ENCODE measurements around the gene UPB1. TPM values are rescaled to one million over a fixed set of nuclear protein-coding genes. Genes with fewer than 3 reads are reported as not detected.

UPB1 gene
- total RNA-seq, 1 experiment from 2014 or later = not detected

- no peak overlapping the region for H3K4me3 Mint-ChIP-seq (ENCODE audit: unreplicated experiment)
- no peak for DNase-seq (ENCODE audit: unreplicated experiment)
- no peaks in the 10 kb centered on the region for H3K9me3 Mint-ChIP-seq (ENCODE audit: unreplicated experiment)
- CTCF ChIA-PET = no interaction called here
- H3K27ac Mint-ChIP-seq (ENCODE audit: low read depth, unreplicated experiment) = no peak overlapping the region
- H3K4me1 Mint-ChIP-seq (ENCODE audit: insufficient read depth, unreplicated experiment) = no peaks in the 10 kb centered on the region
- no TSS peak for BruUV-seq (replicated peaks)
- TF ChIP-seq CTCF (IDR thresholded peaks at IDR 0.05; ENCODE audit: unreplicated experiment) = no peak
- POLR2A ChIA-PET = no interaction called here
- peaks cover 62% of the 10 kb centered on the region for H3K36me3 Mint-ChIP-seq (ENCODE audit: insufficient read depth, unreplicated experiment)
- no peaks in the 10 kb centered on the region for H3K27me3 Mint-ChIP-seq (ENCODE audit: insufficient read depth, unreplicated experiment)
- intact Hi-C loops (cut with micrococcal nuclease) = no loop called here
These were observed 48.1 kb downstream of the UPB1 start for GRCh38 chr22:24543185-24543601.

GRCh38 chr22:24543679-24544243 is 48.6 kb downstream of the UPB1 start:
- no peaks in the 10 kb centered on the region for H3K4me1 Mint-ChIP-seq (ENCODE audit: insufficient read depth, unreplicated experiment)
- DNase-seq (ENCODE audit: unreplicated experiment) = no peak
- ChIA-PET CTCF (interaction anchor here (1.0 to 1.1 kb wide), 2 partner anchors 11 to 122 kb away, joined by 3 to 4 read pairs; no protein-coding TSS in a partner anchor), POLR2A (interaction anchor here (0.7 to 2.0 kb wide), 2 partner anchors 8 to 11 kb away, joined by 4 to 17 read pairs; partner anchors contain the start of gene GUCD1)
- H3K36me3 Mint-ChIP-seq (ENCODE audit: insufficient read depth, unreplicated experiment) = peaks cover 68% of the 10 kb centered on the region
- H3K27ac Mint-ChIP-seq (ENCODE audit: low read depth, unreplicated experiment) = no peak overlapping the region
- no peak for TF ChIP-seq CTCF (IDR thresholded peaks at IDR 0.05; ENCODE audit: unreplicated experiment)
- no peaks in the 10 kb centered on the region for H3K27me3 Mint-ChIP-seq (ENCODE audit: insufficient read depth, unreplicated experiment)
- no TSS peak for BruUV-seq (replicated peaks)
- intact Hi-C loops (cut with micrococcal nuclease) = no loop called here
- H3K4me3 Mint-ChIP-seq (ENCODE audit: unreplicated experiment) = no peak overlapping the region
- no peaks in the 10 kb centered on the region for H3K9me3 Mint-ChIP-seq (ENCODE audit: unreplicated experiment)

DNA sequence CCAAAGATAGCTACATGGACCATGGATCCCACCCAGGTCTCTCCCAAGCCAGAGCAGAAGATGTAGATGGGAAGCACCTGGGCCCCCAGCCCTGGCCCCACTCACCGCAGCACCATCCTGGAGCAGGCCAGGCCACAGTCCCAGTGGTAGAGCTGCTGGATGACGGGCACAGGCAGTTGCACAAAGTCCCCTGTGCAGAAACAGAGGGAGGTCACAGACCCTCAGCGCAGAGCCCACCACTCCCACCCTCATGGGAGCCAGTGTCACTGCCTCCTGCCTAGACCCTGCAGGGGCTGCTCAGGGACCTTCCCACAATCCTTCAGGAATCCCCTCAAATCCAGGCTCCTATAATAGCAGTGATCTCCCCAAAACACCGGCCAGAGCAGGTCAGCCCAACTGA is 53.7 kb downstream of the UPB1 start:
- H3K4me1 Mint-ChIP-seq (ENCODE audit: insufficient read depth, unreplicated experiment) = peaks cover 25% of the 10 kb centered on the region
- no peak overlapping the region for H3K4me3 Mint-ChIP-seq (ENCODE audit: unreplicated experiment)
- H3K36me3 Mint-ChIP-seq (ENCODE audit: insufficient read depth, unreplicated experiment) = peaks cover 37% of the 10 kb centered on the region
- no TSS peak for BruUV-seq (replicated peaks)
- H3K9me3 Mint-ChIP-seq (ENCODE audit: unreplicated experiment) = no peaks in the 10 kb centered on the region
- intact Hi-C loops (cut with micrococcal nuclease) = no loop called here
- no peak for DNase-seq (ENCODE audit: unreplicated experiment)
- CTCF ChIA-PET = interaction anchor here (0.6 kb wide), 1 partner anchor 286 kb away, joined by 4 read pairs; no protein-coding TSS in a partner anchor
- H3K27ac Mint-ChIP-seq (ENCODE audit: low read depth, unreplicated experiment) = no peak overlapping the region
- no peak for TF ChIP-seq CTCF (IDR thresholded peaks at IDR 0.05; ENCODE audit: unreplicated experiment)
- no peaks in the 10 kb centered on the region for H3K27me3 Mint-ChIP-seq (ENCODE audit: insufficient read depth, unreplicated experiment)
- POLR2A ChIA-PET = no interaction called here

GRCh38 chr22:24550028-24550901 is 55.1 kb downstream of the UPB1 start:
- Mint-ChIP-seq H3K4me3 (ENCODE audit: unreplicated experiment) (no peak overlapping the region), H3K27me3 (ENCODE audit: insufficient read depth, unreplicated experiment) (no peaks in the 10 kb centered on the region), H3K9me3 (ENCODE audit: unreplicated experiment) (no peaks in the 10 kb centered on the region), H3K27ac (ENCODE audit: low read depth, unreplicated experiment) (peak overlapping the region; percentile 6), H3K4me1 (ENCODE audit: insufficient read depth, unreplicated experiment) (peaks cover 25% of the 10 kb centered on the region), H3K36me3 (ENCODE audit: insufficient read depth, unreplicated experiment) (peaks cover 31% of the 10 kb centered on the region)
- ChIA-PET POLR2A (no interaction called here), CTCF (interaction anchor here (0.6 kb wide), 1 partner anchor 1954 kb away, joined by 3 read pairs; no protein-coding TSS in a partner anchor)
- no peak for DNase-seq (ENCODE audit: unreplicated experiment)
- TF ChIP-seq CTCF (IDR thresholded peaks at IDR 0.05; ENCODE audit: unreplicated experiment) = no peak
- intact Hi-C loops (cut with micrococcal nuclease) = no loop called here
- no TSS peak for BruUV-seq (replicated peaks)
